Measurements from ENCODE around the gene ATG4B.
A peak's percentile ranks its signal among the peaks of the same experiment; 100 is the strongest.

The ATG4B gene

DNA sequence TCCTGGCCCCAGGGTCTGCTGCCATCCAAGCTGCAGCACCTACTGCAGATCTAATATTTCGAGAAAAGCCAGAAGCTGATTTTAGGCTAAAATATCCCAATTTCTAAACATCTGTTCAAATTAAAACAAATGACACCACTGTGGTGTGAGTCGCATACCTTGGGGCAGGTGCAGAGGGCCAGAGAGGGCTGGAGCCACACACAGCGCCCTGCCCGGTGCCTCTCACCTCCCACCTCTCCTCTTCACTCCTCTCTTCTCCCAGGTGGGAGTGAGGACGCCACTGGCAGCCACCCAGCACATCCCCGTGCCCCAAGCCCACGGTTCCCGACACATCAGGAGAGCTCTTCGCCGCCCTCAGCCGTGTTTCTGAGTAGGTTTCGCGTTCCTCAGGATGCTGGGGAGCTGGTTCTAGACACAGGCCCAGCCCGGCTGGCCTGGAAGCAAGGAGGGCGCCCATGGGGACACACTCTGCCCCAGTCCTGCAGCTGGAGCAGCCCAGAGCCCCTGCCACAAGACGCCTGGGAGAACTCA, 21.9 kb upstream of the ATG4B start:
- Histone ChIP-seq H3K79me2 (ENCODE audit: control insufficient read depth, insufficient read depth, low read length) (peaks cover 12% of the 10 kb centered on the region), H3K4me3 (ENCODE audit: low read length) (no peak overlapping the region), H3K23ac (ENCODE audit: low read length) (no peak overlapping the region), H3K79me1 (ENCODE audit: low read length) (peaks cover 25% of the 10 kb centered on the region), H3K27ac (ENCODE audit: low read depth, low read length) (no peak overlapping the region), H2BK120ac (ENCODE audit: low read depth, low read length) (no peak overlapping the region), H2BK15ac (replicated peaks; ENCODE audit: low read depth) (no peak overlapping the region), H3K9ac (ENCODE audit: low read length) (no peak overlapping the region), H3K36me3 (ENCODE audit: control insufficient read depth, insufficient read depth, low read length) (no peaks in the 10 kb centered on the region), H4K5ac (ENCODE audit: low read length) (no peak overlapping the region), H2AK5ac (ENCODE audit: low read length) (no peak overlapping the region), H3K18ac (ENCODE audit: low read length) (no peak overlapping the region), H3K4me2 (ENCODE audit: low read length) (no peak overlapping the region), H3K4me1 (ENCODE audit: control insufficient read depth, low read depth, low read length) (peaks cover 4% of the 10 kb centered on the region), H3K27me3 (ENCODE audit: insufficient read depth, low read length, poor library complexity) (no peaks in the 10 kb centered on the region), H3K4ac (ENCODE audit: low read depth, low read length) (no peak overlapping the region), H4K8ac (ENCODE audit: low read depth, low read length) (no peak overlapping the region), H2BK5ac (ENCODE audit: low read length) (no peak overlapping the region), H3K56ac (ENCODE audit: low read length) (no peak overlapping the region)
- no peak for DNase-seq
- WGBS (ENCODE audit: extremely low coverage, insufficient coverage, low lambda C conversion rate): no CpG with 5 or more reads among the region's 16 CpGs

DNA sequence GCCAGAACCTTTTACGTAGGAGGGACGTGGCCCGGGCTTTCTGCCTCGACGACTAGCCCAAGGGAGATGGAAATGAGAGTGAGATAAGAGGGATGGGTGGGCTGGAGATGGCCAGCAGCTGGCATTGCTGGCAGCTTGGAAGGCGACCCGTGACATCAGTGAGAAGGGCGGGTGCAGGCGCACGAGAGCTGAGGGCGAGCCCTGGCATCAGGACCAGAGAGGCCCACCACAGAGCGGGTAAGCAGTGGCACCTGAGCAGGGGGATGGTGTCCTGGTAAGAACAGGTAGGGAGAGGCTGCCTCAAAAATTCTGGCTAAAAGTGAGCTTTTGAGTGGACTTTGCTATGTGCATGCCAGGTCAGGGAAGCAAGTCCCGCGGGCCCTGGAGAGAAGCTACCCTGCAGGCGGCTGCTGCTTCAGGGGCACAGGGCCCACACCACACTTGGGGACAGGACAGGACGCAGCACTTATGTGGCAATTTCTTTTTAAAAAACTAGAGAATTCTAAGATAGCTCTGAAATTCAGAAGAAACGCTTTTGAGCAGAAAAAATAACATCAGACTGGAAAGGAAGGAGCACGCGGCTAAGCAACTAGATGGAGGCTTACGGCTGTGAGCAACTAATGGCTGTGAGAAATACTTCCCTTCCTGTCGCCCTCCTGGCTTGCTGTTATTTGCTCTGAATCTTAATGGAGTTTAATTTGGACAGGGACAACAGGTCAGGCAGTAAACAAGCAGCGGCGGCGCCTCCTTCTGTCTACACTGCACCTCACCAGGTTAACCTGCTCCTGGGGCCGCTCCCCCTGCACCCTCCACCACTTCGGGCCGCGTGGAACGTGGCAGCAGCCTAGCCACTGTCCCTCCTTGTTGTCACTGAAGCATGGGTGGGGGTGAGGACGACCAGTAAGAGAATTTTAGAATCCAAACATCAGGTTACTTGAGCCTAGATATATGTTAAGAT, 21.0 kb upstream of the ATG4B start:
- peaks cover 4% of the 10 kb centered on the region for H3K4me1 ChIP-seq (ENCODE audit: control insufficient read depth, low read depth, low read length)
- H3K4ac ChIP-seq (ENCODE audit: low read depth, low read length): no peak overlapping the region
- H2AK5ac ChIP-seq (ENCODE audit: low read length): no peak overlapping the region
- no peak overlapping the region for H3K4me3 ChIP-seq (ENCODE audit: low read length)
- H2BK5ac ChIP-seq (ENCODE audit: low read length): no peak overlapping the region
- no peak overlapping the region for H3K56ac ChIP-seq (ENCODE audit: low read length)
- H3K79me2 ChIP-seq (ENCODE audit: control insufficient read depth, insufficient read depth, low read length): peaks cover 12% of the 10 kb centered on the region
- H3K27ac ChIP-seq (ENCODE audit: low read depth, low read length): no peak overlapping the region
- H2BK120ac ChIP-seq (ENCODE audit: low read depth, low read length): no peak overlapping the region
- no peak overlapping the region for H2BK15ac ChIP-seq (replicated peaks; ENCODE audit: low read depth)
- H4K8ac ChIP-seq (ENCODE audit: low read depth, low read length): no peak overlapping the region
- H3K27me3 ChIP-seq (ENCODE audit: insufficient read depth, low read length, poor library complexity): no peaks in the 10 kb centered on the region
- no peak overlapping the region for H3K9ac ChIP-seq (ENCODE audit: low read length)
- DNase-seq: no peak
- no peak overlapping the region for H3K23ac ChIP-seq (ENCODE audit: low read length)
- H4K5ac ChIP-seq (ENCODE audit: low read length): no peak overlapping the region
- H3K4me2 ChIP-seq (ENCODE audit: low read length): no peak overlapping the region
- H3K18ac ChIP-seq (ENCODE audit: low read length): no peak overlapping the region
- H3K36me3 ChIP-seq (ENCODE audit: control insufficient read depth, insufficient read depth, low read length): no peaks in the 10 kb centered on the region
- peaks cover 25% of the 10 kb centered on the region for H3K79me1 ChIP-seq (ENCODE audit: low read length)
- no CpG with 5 or more reads among the region's 30 CpGs for WGBS (ENCODE audit: extremely low coverage, insufficient coverage, low lambda C conversion rate)

DNA sequence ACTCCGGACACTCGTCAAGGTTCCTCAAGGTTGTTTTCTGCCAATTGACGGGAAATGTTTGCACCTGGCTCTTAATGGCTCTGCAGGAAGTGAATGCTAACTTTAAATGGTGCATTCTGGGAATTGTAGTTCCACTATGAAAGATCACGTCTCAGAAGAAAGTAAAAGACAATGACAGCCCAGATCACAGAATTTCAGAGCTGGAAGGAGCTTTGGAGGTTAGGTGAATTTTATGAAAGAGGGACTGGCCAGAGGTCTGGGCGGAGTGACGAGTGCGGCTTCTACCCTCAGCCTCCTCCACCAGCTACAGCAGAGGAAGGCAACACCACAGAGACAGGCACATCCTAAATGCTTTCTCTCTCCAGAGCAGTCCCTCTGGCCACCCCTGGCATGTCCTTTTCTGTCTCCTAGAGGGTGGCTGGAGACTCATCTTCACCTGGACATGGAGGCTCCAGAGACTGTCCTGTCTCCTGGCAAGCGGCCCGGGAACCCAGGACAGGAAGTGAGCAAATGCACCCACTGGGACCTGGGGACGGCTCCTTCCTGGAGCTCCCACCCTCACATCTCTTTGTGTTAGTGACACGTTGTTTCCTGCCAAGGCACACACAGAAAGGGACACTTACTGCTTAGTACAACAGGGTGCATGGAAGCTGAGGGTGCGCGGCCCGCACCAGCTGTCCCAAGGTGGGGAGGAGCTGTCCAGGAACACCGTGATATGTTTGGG, 19.9 kb upstream of the ATG4B start:
- H3K4me1 ChIP-seq (ENCODE audit: control insufficient read depth, low read depth, low read length): peaks cover 4% of the 10 kb centered on the region
- H3K36me3 ChIP-seq (ENCODE audit: control insufficient read depth, insufficient read depth, low read length): no peaks in the 10 kb centered on the region
- WGBS (ENCODE audit: extremely low coverage, insufficient coverage, low lambda C conversion rate): no CpG with 5 or more reads among the region's 15 CpGs
- H3K4me3 ChIP-seq (ENCODE audit: low read length): no peak overlapping the region
- no peak overlapping the region for H3K4me2 ChIP-seq (ENCODE audit: low read length)
- H2AK5ac ChIP-seq (ENCODE audit: low read length): no peak overlapping the region
- no peak overlapping the region for H3K4ac ChIP-seq (ENCODE audit: low read depth, low read length)
- no peak overlapping the region for H3K27ac ChIP-seq (ENCODE audit: low read depth, low read length)
- no peak overlapping the region for H4K5ac ChIP-seq (ENCODE audit: low read length)
- H3K79me1 ChIP-seq (ENCODE audit: low read length): peaks cover 21% of the 10 kb centered on the region
- H2BK5ac ChIP-seq (ENCODE audit: low read length): no peak overlapping the region
- H3K9ac ChIP-seq (ENCODE audit: low read length): peak overlapping the region; percentile 9
- H2BK15ac ChIP-seq (replicated peaks; ENCODE audit: low read depth): no peak overlapping the region
- no peak overlapping the region for H2BK120ac ChIP-seq (ENCODE audit: low read depth, low read length)
- H4K8ac ChIP-seq (ENCODE audit: low read depth, low read length): no peak overlapping the region
- DNase-seq: peak; percentile 66
- no peaks in the 10 kb centered on the region for H3K27me3 ChIP-seq (ENCODE audit: insufficient read depth, low read length, poor library complexity)
- H3K18ac ChIP-seq (ENCODE audit: low read length): no peak overlapping the region
- H3K56ac ChIP-seq (ENCODE audit: low read length): peak overlapping the region; percentile 62
- H3K23ac ChIP-seq (ENCODE audit: low read length): no peak overlapping the region
- H3K79me2 ChIP-seq (ENCODE audit: control insufficient read depth, insufficient read depth, low read length): peaks cover 7% of the 10 kb centered on the region

DNA sequence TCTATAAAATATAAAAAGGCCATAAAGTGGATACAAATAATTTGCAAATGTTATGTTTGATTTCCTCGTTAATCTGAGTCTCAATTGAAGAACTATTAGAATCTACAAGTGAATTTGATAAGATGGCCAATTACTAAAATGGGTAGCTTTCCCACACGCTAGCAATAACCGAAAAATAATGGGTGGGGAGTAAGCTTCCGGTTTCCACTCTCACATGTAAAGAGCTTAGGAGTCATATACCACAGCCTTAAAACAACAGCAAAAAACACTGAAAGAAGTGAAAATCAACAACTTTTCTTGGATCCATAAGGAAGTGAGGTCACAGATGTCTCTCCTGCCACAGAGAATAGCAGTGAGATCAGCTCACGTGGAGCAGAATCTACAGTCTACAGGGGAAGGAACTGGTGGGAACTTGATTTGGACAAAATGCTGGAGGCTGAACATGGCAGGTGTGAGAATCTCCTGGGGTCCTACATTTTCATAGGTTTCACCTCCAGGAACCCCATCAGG, 19.1 kb upstream of the ATG4B start:
- H3K9ac ChIP-seq (ENCODE audit: low read length): no peak overlapping the region
- peaks cover 20% of the 10 kb centered on the region for H3K79me1 ChIP-seq (ENCODE audit: low read length)
- H2BK120ac ChIP-seq (ENCODE audit: low read depth, low read length): no peak overlapping the region
- peaks cover 7% of the 10 kb centered on the region for H3K79me2 ChIP-seq (ENCODE audit: control insufficient read depth, insufficient read depth, low read length)
- no peak overlapping the region for H4K5ac ChIP-seq (ENCODE audit: low read length)
- H2BK5ac ChIP-seq (ENCODE audit: low read length): no peak overlapping the region
- H2AK5ac ChIP-seq (ENCODE audit: low read length): no peak overlapping the region
- no CpG with 5 or more reads among the region's 5 CpGs for WGBS (ENCODE audit: extremely low coverage, insufficient coverage, low lambda C conversion rate)
- no peak overlapping the region for H2BK15ac ChIP-seq (replicated peaks; ENCODE audit: low read depth)
- H3K23ac ChIP-seq (ENCODE audit: low read length): no peak overlapping the region
- H3K36me3 ChIP-seq (ENCODE audit: control insufficient read depth, insufficient read depth, low read length): no peaks in the 10 kb centered on the region
- no peak overlapping the region for H3K18ac ChIP-seq (ENCODE audit: low read length)
- no peak overlapping the region for H3K56ac ChIP-seq (ENCODE audit: low read length)
- no peak overlapping the region for H3K4ac ChIP-seq (ENCODE audit: low read depth, low read length)
- no peak overlapping the region for H4K8ac ChIP-seq (ENCODE audit: low read depth, low read length)
- H3K4me3 ChIP-seq (ENCODE audit: low read length): no peak overlapping the region
- no peak overlapping the region for H3K4me2 ChIP-seq (ENCODE audit: low read length)
- H3K27me3 ChIP-seq (ENCODE audit: insufficient read depth, low read length, poor library complexity): no peaks in the 10 kb centered on the region
- no peak overlapping the region for H3K27ac ChIP-seq (ENCODE audit: low read depth, low read length)
- DNase-seq: no peak
- peaks cover 4% of the 10 kb centered on the region for H3K4me1 ChIP-seq (ENCODE audit: control insufficient read depth, low read depth, low read length)

DNA sequence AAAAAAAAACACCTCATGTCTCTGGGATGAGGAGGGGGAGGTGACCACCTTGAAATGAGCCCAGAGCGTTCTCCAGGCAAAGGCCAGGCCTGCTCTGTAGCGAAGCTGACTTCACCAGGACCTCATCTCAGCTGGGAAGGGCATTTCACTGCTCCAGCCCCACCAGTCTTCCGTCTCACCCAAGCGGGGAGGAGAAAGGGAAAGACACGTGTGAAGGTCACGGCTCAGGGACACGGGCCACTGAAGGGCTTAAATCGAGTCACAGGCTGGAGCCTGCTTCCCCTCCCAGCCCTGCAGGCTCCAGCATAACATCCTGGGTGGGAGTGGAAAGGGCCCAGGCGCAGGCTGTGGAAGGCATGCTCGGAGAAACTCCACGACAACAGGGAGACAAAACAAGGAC, 18.7 kb upstream of the ATG4B start:
- Histone ChIP-seq H3K9ac (ENCODE audit: low read length) (no peak overlapping the region), H4K5ac (ENCODE audit: low read length) (no peak overlapping the region), H3K4me1 (ENCODE audit: control insufficient read depth, low read depth, low read length) (peaks cover 4% of the 10 kb centered on the region), H3K79me1 (ENCODE audit: low read length) (peaks cover 22% of the 10 kb centered on the region), H2AK5ac (ENCODE audit: low read length) (no peak overlapping the region), H3K79me2 (ENCODE audit: control insufficient read depth, insufficient read depth, low read length) (peaks cover 9% of the 10 kb centered on the region), H3K4me3 (ENCODE audit: low read length) (no peak overlapping the region), H2BK15ac (replicated peaks; ENCODE audit: low read depth) (no peak overlapping the region), H2BK120ac (ENCODE audit: low read depth, low read length) (no peak overlapping the region), H3K27ac (ENCODE audit: low read depth, low read length) (no peak overlapping the region), H3K27me3 (ENCODE audit: insufficient read depth, low read length, poor library complexity) (no peaks in the 10 kb centered on the region), H3K23ac (ENCODE audit: low read length) (no peak overlapping the region), H4K8ac (ENCODE audit: low read depth, low read length) (no peak overlapping the region), H3K36me3 (ENCODE audit: control insufficient read depth, insufficient read depth, low read length) (no peaks in the 10 kb centered on the region), H3K4me2 (ENCODE audit: low read length) (no peak overlapping the region), H3K18ac (ENCODE audit: low read length) (no peak overlapping the region), H3K4ac (ENCODE audit: low read depth, low read length) (no peak overlapping the region), H2BK5ac (ENCODE audit: low read length) (no peak overlapping the region), H3K56ac (ENCODE audit: low read length) (no peak overlapping the region)
- WGBS (ENCODE audit: extremely low coverage, insufficient coverage, low lambda C conversion rate): no CpG with 5 or more reads among the region's 11 CpGs
- no peak for DNase-seq

All from mesendoderm (in vitro differentiated cells).